Endothelial cell of umbilical vein (primary cell): ENCODE measurements around the gene MBOAT2. TPM values are rescaled to one million over a fixed set of nuclear protein-coding genes. Genes with fewer than 3 reads are reported as not detected.

Experiments
- BruUV-seq: library from RNA; stranded (reverse); fragments of 400-500 nt; replicated peaks from 2 replicates; lab custom pipeline; 2021; lab: Mats Ljungman, UMichigan
- CTCF ChIA-PET: fragments of 300-600, 350-600 bp; sonication (Branson Sonifier 250); formaldehyde crosslinking; loops from one replicate; lab custom pipeline; 2021; ENCODE audit warnings: antibody characterized with exemption, inconsistent platforms; lab: Charles Lee
- POLR2A ChIA-PET: fragments of 300-600, 350-600 bp; sonication (Branson Sonifier 250); formaldehyde crosslinking; loops from one replicate; lab custom pipeline; 2021; ENCODE audit warnings: antibody characterized with exemption, inconsistent platforms; lab: Charles Lee
- DNase-seq: peaks from one replicate; pipeline ENCODE4 v3.0.0-alpha.2; 2011; ENCODE audit warnings: low read depth, low spot score
- FAIRE-seq: peaks from 2 replicates; lab custom pipeline; 2011; peaks lifted over from hg19 to GRCh38; lab: Jason Lieb, UNC
- H2AFZ ChIP-seq: 2 replicates; pipeline ENCODE4 v1.6.0; 2012; ENCODE audit warnings: low read depth, low read length, control low read depth, inconsistent platforms
- H3K27ac ChIP-seq: 2 replicates; pipeline ENCODE4 v1.5.1; 2011; ENCODE audit warnings: low read depth, mild to moderate bottlenecking, control low read depth, low read length, moderate library complexity; ENCODE audit not compliant: insufficient read depth
- H3K27me3 ChIP-seq, 2 experiments: 2 replicates each; pipeline versions ENCODE4 v1.6.0 to v1.6.1; 2011; ENCODE audit warnings: low read length in 2 of 2, mixed read lengths in 1 of 2; ENCODE audit not compliant: control insufficient read depth in 2 of 2, insufficient read depth in 2 of 2
- H3K36me3 ChIP-seq, 2 experiments: 2 replicates in 1 of 2; 3 replicates in 1 of 2; pipeline ENCODE4 v1.5.1; 2011; ENCODE audit warnings: low read length in 2 of 2, mild to moderate bottlenecking in 1 of 2, moderate library complexity in 1 of 2; ENCODE audit not compliant: control insufficient read depth in 2 of 2, insufficient read depth in 2 of 2; ENCODE audit errors: extremely low read depth in 1 of 2
- H3K4me1 ChIP-seq: 3 replicates; pipeline ENCODE4 v1.5.1; 2011; ENCODE audit warnings: mild to moderate bottlenecking, low read length; ENCODE audit not compliant: control insufficient read depth, insufficient read depth; ENCODE audit errors: extremely low read depth
- H3K4me2 ChIP-seq: 2 replicates; pipeline ENCODE4 v1.6.1; 2011; ENCODE audit warnings: low read length, control low read depth, mixed read lengths; ENCODE audit not compliant: insufficient read depth
- H3K4me3 ChIP-seq, 3 experiments: fragments of 200-600 bp in 1 of 3; sonication (generic), shearing (Covaris generic) in 1 of 3; replicated peaks in 1 of 3; 2 replicates each; pipeline ENCODE4 v1.5.1; 2011 to 2016; ENCODE audit warnings: control low read depth in 3 of 3, low read length in 3 of 3, mild to moderate bottlenecking in 2 of 3, inconsistent platforms in 1 of 3, low read depth in 1 of 3, moderate library complexity in 1 of 3; ENCODE audit not compliant: insufficient read depth in 1 of 3
- H3K79me2 ChIP-seq: 2 replicates; pipeline ENCODE4 v1.6.0; 2012; ENCODE audit warnings: low read length, inconsistent platforms; ENCODE audit not compliant: control insufficient read depth, insufficient read depth
- H3K9ac ChIP-seq: replicated peaks from 2 replicates; pipeline ENCODE3; 2011; ENCODE audit warnings: low read length, control low read depth; ENCODE audit not compliant: insufficient read depth; ENCODE audit errors: extremely low read depth
- H3K9me1 ChIP-seq: replicated peaks from 3 replicates; pipeline ENCODE4 v1.6.0; 2011; ENCODE audit warnings: mild to moderate bottlenecking, low read length; ENCODE audit not compliant: control insufficient read depth, insufficient read depth; ENCODE audit errors: extremely low read depth
- H3K9me3 ChIP-seq: replicated peaks from 2 replicates; pipeline ENCODE4 v1.5.1; 2012; ENCODE audit warnings: low read length, inconsistent platforms; ENCODE audit not compliant: control insufficient read depth, insufficient read depth
- H4K20me1 ChIP-seq: replicated peaks from 2 replicates; pipeline ENCODE3; 2011; ENCODE audit warnings: mild to moderate bottlenecking, low read length; ENCODE audit not compliant: control insufficient read depth, insufficient read depth; ENCODE audit errors: extremely low read depth
- CTCF ChIP-seq, 2 donors: IDR thresholded peaks; 1 replicate in 1 of 2; 2 replicates in 1 of 2; pipeline ENCODE4 v1.5.1; 2011; ENCODE audit warnings: low read length in 2 of 2, mild to moderate bottlenecking in 2 of 2, moderate library complexity in 2 of 2, control low read depth in 1 of 2, inconsistent platforms in 1 of 2, low read depth in 1 of 2; ENCODE audit not compliant: insufficient read depth in 1 of 2; ENCODE audit errors: extremely low read depth in 1 of 2
- EZH2 ChIP-seq: IDR thresholded peaks from 2 replicates; pipeline ENCODE4 v1.6.1; 2012; ENCODE audit warnings: borderline replicate concordance, low read depth, mild to moderate bottlenecking, moderate library complexity, low read length, inconsistent platforms; ENCODE audit not compliant: severe bottlenecking
- FOS ChIP-seq: IDR thresholded peaks from 2 replicates; pipeline ENCODE4 v1.6.1; 2011; ENCODE audit warnings: mild to moderate bottlenecking, low read length, moderate library complexity, borderline replicate concordance; ENCODE audit not compliant: insufficient read depth
- GATA2 ChIP-seq: IDR thresholded peaks from 2 replicates; pipeline ENCODE4 v1.7.0; 2011; ENCODE audit warnings: low read depth, mild to moderate bottlenecking, moderate library complexity, mixed read lengths, low read length; ENCODE audit not compliant: insufficient read length, insufficient read depth
- JUN ChIP-seq: IDR thresholded peaks from 2 replicates; pipeline ENCODE4 v1.6.1; 2011; ENCODE audit warnings: borderline replicate concordance, low read depth; ENCODE audit not compliant: insufficient read length, insufficient read depth
- MAX ChIP-seq: IDR thresholded peaks from 2 replicates; pipeline ENCODE4 v1.6.1; 2011; ENCODE audit not compliant: insufficient read depth, insufficient read length
- MYC ChIP-seq: IDR thresholded peaks from one replicate; pipeline ENCODE4 v1.6.1; 2011; ENCODE audit warnings: mild to moderate bottlenecking, low read depth, low read length
- POLR2A ChIP-seq: IDR thresholded peaks from 2 replicates; pipeline ENCODE4 v1.6.1; 2012; ENCODE audit warnings: low read depth, mild to moderate bottlenecking, control low read depth, low read length
- POLR2AphosphoS5 ChIP-seq: IDR thresholded peaks from 2 replicates; pipeline ENCODE4 v1.6.1; 2012; ENCODE audit warnings: low read depth, mild to moderate bottlenecking, control low read depth, low read length, moderate library complexity; ENCODE audit not compliant: insufficient read depth
- dilution Hi-C: fragments of 300-500 bp; cut with MboI; formaldehyde crosslinking; loops from one replicate; pipeline ENCODE4 v1.15.0; 2019; ENCODE audit warnings: low sequenced_read_pairs; ENCODE audit not compliant: extremely low pct_ligation_motif_present
- intact Hi-C: fragments of 100-400 bp; cut with micrococcal nuclease; formaldehyde crosslinking; loops from one replicate; pipeline ENCODE4 v1.10.0; 2022
- polyA plus RNA-seq, 4 experiments: library from polyadenylated mRNA; depleted of rRNA in 3 of 4; stranded (reverse) in 3 of 4; unstranded in 1 of 4; fragments of >200 nt; gene quantifications; 2 replicates each; pipeline versions ENCODE4 v1.2.1 to v1.2.3, GENCODE V29; 2011 to 2012; ENCODE audit warnings: missing spikeins in 1 of 4
- total RNA-seq: library from RNA; stranded (reverse); gene quantifications from 2 replicates; pipeline ENCODE4 v1.2.3, GENCODE V29; 2021

MBOAT2 gene
- total and polyA plus RNA-seq, 2 donors (not counting 3 experiments of a cell fraction or from before 2014, with no cell fraction given) = 10.9 to 22.1 TPM

- Histone ChIP-seq H3K9me3 (no peaks in the 10 kb centered on the region), H3K9me1 (no peaks in the 10 kb centered on the region), H3K27me3 (no peaks in the 10 kb centered on the region), H3K4me1 (no peaks in the 10 kb centered on the region), H3K4me3 (no peak overlapping the region), H2AFZ (no peak overlapping the region), H3K27ac (no peak overlapping the region), H3K9ac (no peak overlapping the region), H3K4me2 (no peak overlapping the region), H4K20me1 (no peaks in the 10 kb centered on the region), H3K79me2 (no peaks in the 10 kb centered on the region), H3K36me3 (no peaks in the 10 kb centered on the region)
- dilution Hi-C loops (no loop called here), intact Hi-C loops (no loop called here)
- POLR2A ChIA-PET = no interaction called here
- DNase-seq (no peak), FAIRE-seq (no peak)
- no TSS peak for BruUV-seq
- TF ChIP-seq CTCF (IDR thresholded peaks at IDR 0.05; ENCODE audit: extremely low read depth in 1 of 2, insufficient read depth in 1 of 2, low read depth in 1 of 2, low read length in 2 of 2) = no peak
- CTCF ChIA-PET = no interaction called here
Measured at GRCh38 chr2:8939486-8940114, 63.9 kb downstream of the MBOAT2 start.

GRCh38 chr2:8938384-8938783 is 65.1 kb downstream of the MBOAT2 start:
- CTCF ChIA-PET = no interaction called here
- POLR2A ChIA-PET = no interaction called here

More at GRCh38 chr2:8938384-8938783, 65.1 kb downstream of the MBOAT2 start:
- dilution Hi-C loops = no loop called here
- Histone ChIP-seq H3K4me1 (no peaks in the 10 kb centered on the region), H3K27ac (no peak overlapping the region), H3K4me2 (no peak overlapping the region), H3K9me1 (no peaks in the 10 kb centered on the region), H3K9ac (no peak overlapping the region), H4K20me1 (no peaks in the 10 kb centered on the region), H3K27me3 (no peaks in the 10 kb centered on the region), H3K9me3 (no peaks in the 10 kb centered on the region), H3K36me3 (no peaks in the 10 kb centered on the region), H2AFZ (no peak overlapping the region), H3K4me3 (no peak overlapping the region), H3K79me2 (no peaks in the 10 kb centered on the region)
- TF ChIP-seq CTCF (IDR thresholded peaks at IDR 0.05; ENCODE audit: extremely low read depth in 1 of 2, insufficient read depth in 1 of 2, low read depth in 1 of 2, low read length in 2 of 2) = no peak
- TF ChIP-seq JUN = no peak
- TF ChIP-seq GATA2 = no peak
- TF ChIP-seq MAX = no peak
- TF ChIP-seq MYC = no peak
- TF ChIP-seq POLR2A = no peak
- no peak for TF ChIP-seq EZH2
- TF ChIP-seq POLR2AphosphoS5 = no peak
- TF ChIP-seq FOS = no peak
- FAIRE-seq (no peak), DNase-seq (no peak)
- BruUV-seq = no TSS peak
- intact Hi-C loops = no loop called here
